HepG2 (cell line): ENCODE results near the gene ASXL1. TPM values are rescaled to one million over a fixed set of nuclear protein-coding genes. Genes with fewer than 3 reads are reported as not detected.

Experiments
- ATAC-seq: fragments of 200-7000 bp; cut with Tn5 transposase; 3 replicates; pipeline ENCODE4 v1.9.1; 2020; ENCODE audit warnings: mild to moderate bottlenecking, moderate library complexity
- BruUV-seq: library from RNA; stranded (reverse); fragments of 400-500 nt; replicated peaks from 2 replicates; lab custom pipeline; 2021; lab: Mats Ljungman, UMichigan
- CTCF ChIA-PET: fragments of 300-600 bp; formaldehyde crosslinking; extraction: SDS; loops from one replicate; lab custom pipeline; 2021; ENCODE audit warnings: low total read pairs, inconsistent platforms, low intra/inter-chr PET ratio; lab: Yijun Ruan, JAX
- POLR2A ChIA-PET: fragments of 350-600 bp; sonication (Branson Sonifier 250); formaldehyde crosslinking; loops from one replicate; lab custom pipeline; 2020; ENCODE audit warnings: antibody characterized with exemption, inconsistent platforms; lab: Yijun Ruan, JAX
- DNase-seq: peaks from one replicate; pipeline ENCODE4 v3.0.0-alpha.2; 2015; ENCODE audit warnings: low spot score
- FAIRE-seq: peaks from 3 replicates; lab custom pipeline; 2011; peaks lifted over from hg19 to GRCh38; lab: Jason Lieb, UNC
- H2AFZ ChIP-seq: one replicate; pipeline ENCODE4 v1.6.1; 2011; ENCODE audit warnings: low read length, inconsistent platforms
- H3K27ac ChIP-seq: fragments of 300-600 bp; 3 replicates; pipeline ENCODE4 v1.8.0; 2011; ENCODE audit warnings: mixed run types, mild to moderate bottlenecking, mixed read lengths, low read length, inconsistent platforms; ENCODE audit not compliant: insufficient read depth; ENCODE audit errors: extremely low read length
- H3K27me3 ChIP-seq, 2 experiments: fragments of 200-600 bp in 1 of 2; 2 replicates in 1 of 2; 3 replicates in 1 of 2; pipeline versions ENCODE4 v1.6.0 to v1.8.0; 2011; ENCODE audit warnings: low read length in 2 of 2, mild to moderate bottlenecking in 2 of 2, moderate library complexity in 2 of 2, inconsistent platforms in 1 of 2; ENCODE audit not compliant: insufficient read depth in 2 of 2, control insufficient read depth in 1 of 2
- H3K36me3 ChIP-seq, 2 experiments: fragments of 200-600 bp in 1 of 2; replicated peaks in 1 of 2; 2 replicates in 1 of 2; 3 replicates in 1 of 2; pipeline versions ENCODE4 v1.5.1 to v1.8.0; 2011; ENCODE audit warnings: low read length in 2 of 2, inconsistent platforms in 1 of 2; ENCODE audit not compliant: insufficient read depth in 2 of 2, control insufficient read depth in 1 of 2
- H3K4me1 ChIP-seq: 2 replicates; pipeline ENCODE4 v1.5.1; 2012; ENCODE audit warnings: low read length, inconsistent platforms; ENCODE audit not compliant: insufficient read depth
- H3K4me2 ChIP-seq: 2 replicates; pipeline ENCODE4 v1.6.0; 2011; ENCODE audit warnings: low read depth, low read length, inconsistent platforms
- H3K4me3 ChIP-seq, 3 experiments: fragments of 200-600 bp in 1 of 3; sonication (generic), shearing (Covaris generic) in 1 of 3; replicated peaks in 1 of 3; 2 replicates each; pipeline ENCODE4 v1.5.1; 2011 to 2016; ENCODE audit warnings: low read length in 3 of 3, inconsistent platforms in 2 of 3, low read depth in 2 of 3, mild to moderate bottlenecking in 2 of 3, control low read depth in 1 of 3, mixed read lengths in 1 of 3; ENCODE audit not compliant: insufficient read depth in 1 of 3
- H3K79me2 ChIP-seq: one replicate; pipeline ENCODE4 v1.6.1; 2011; ENCODE audit warnings: low read length, inconsistent platforms; ENCODE audit not compliant: insufficient read depth
- H3K9ac ChIP-seq: 2 replicates; pipeline ENCODE4 v1.6.0; 2011; ENCODE audit warnings: mild to moderate bottlenecking, low read depth, low read length, inconsistent platforms; ENCODE audit not compliant: insufficient read depth
- H3K9me3 ChIP-seq: 2 replicates; pipeline ENCODE4 v1.5.1; 2012; ENCODE audit warnings: mild to moderate bottlenecking, low read length
- H4K20me1 ChIP-seq: 2 replicates; pipeline ENCODE4 v1.6.0; 2011; ENCODE audit warnings: inconsistent platforms, mild to moderate bottlenecking, low read length, moderate library complexity; ENCODE audit not compliant: insufficient read depth
- AGO2 ChIP-seq: fragments of 200-400 bp; formaldehyde crosslinking; optimal IDR thresholded peaks from 2 replicates; pipeline ENCODE3; 2017; ENCODE audit warnings: mild to moderate bottlenecking, low read depth, low read length, moderate library complexity
- POLR2A ChIP-seq, 2 experiments: IDR thresholded peaks; 2 replicates each; pipeline ENCODE4 v1.6.1; 2011; ENCODE audit warnings: low read depth in 2 of 2, low read length in 2 of 2, mild to moderate bottlenecking in 1 of 2, moderate library complexity in 1 of 2; ENCODE audit not compliant: insufficient read depth in 1 of 2
- RFX5 ChIP-seq: IDR thresholded peaks from 2 replicates; pipeline ENCODE4 v1.6.1; 2011; ENCODE audit warnings: low read depth, low read length, improper control_type of control experiment
- ZNF687 ChIP-seq: sonication (generic); formaldehyde crosslinking; IDR thresholded peaks from 2 replicates; pipeline ENCODE4 v1.5.1; 2020; ENCODE audit warnings: mild to moderate bottlenecking, missing genetic modification reagents, moderate library complexity
- WGBS: methylation state at CpG from one replicate; pipeline ENCODE4 v1.1.6; 2017; ENCODE audit warnings: low lambda C conversion rate; 5-methylcytosine and 5-hydroxymethylcytosine counted together
- in situ Hi-C: cut with HindIII; loops from 2 replicates; pipeline ENCODE4 v1.10.0; 2017; ENCODE audit warnings: low pct_unique_long_range_greater_than_20kb; ENCODE audit not compliant: extremely low pct_ligation_motif_present
- intact Hi-C: fragments of 100-400 bp; cut with micrococcal nuclease; formaldehyde crosslinking; loops from one replicate; pipeline ENCODE4 v1.10.0; 2022; ENCODE audit not compliant: unreplicated experiment
- polyA plus RNA-seq, 8 experiments: library from polyadenylated mRNA; depleted of rRNA in 3 of 8; stranded (reverse) in 7 of 8; unstranded in 1 of 8; fragments of >200 nt; fragmentation: Illumina TruSeq in 4 of 8; extraction: Trizol in 4 of 8; gene quantifications; 2 replicates each; pipeline versions ENCODE4 v1.2.1 to v1.2.3, GENCODE V29; 2011 to 2016; ENCODE audit warnings: low read depth in 4 of 8, missing spikeins in 1 of 8, mixed read lengths in 1 of 8; ENCODE audit not compliant: insufficient read depth in 1 of 8
- total RNA-seq, 5 experiments: library from RNA; depleted of rRNA; stranded (reverse); fragments of >200 nt; fragmentation: Illumina TruSeq; extraction: Trizol; gene quantifications; 2 replicates each; pipeline ENCODE4 v1.2.3, GENCODE V29; 2016; ENCODE audit warnings: low read depth in 1 of 5

ASXL1 gene
- total and polyA plus RNA-seq, 2 of the 13 experiments (the other 11 are each of a cell fraction or from before 2014, with no cell fraction given), result 62.1 to 74.8 TPM

- in situ Hi-C loops, result no loop called here
- ChIA-PET POLR2A (no interaction called here), CTCF (no interaction called here)
- no peak overlapping the region for H3K4me2 ChIP-seq
- FAIRE-seq (no peak), DNase-seq (no peak), ATAC-seq (no peak)
- H3K27me3 ChIP-seq, result no peaks in the 10 kb centered on the region
- H3K9ac ChIP-seq, result no peak overlapping the region
- BruUV-seq, result no TSS peak
- WGBS, result 97% methylated on average over 28 of the region's 28 CpGs
- H3K79me2 ChIP-seq, result peaks cover 6% of the 10 kb centered on the region
- H3K27ac ChIP-seq, result no peak overlapping the region
- 0 out of 2 replicates have a peak, but pooled peaks cover 4% of the 10 kb centered on the region for H4K20me1 ChIP-seq
- H2AFZ ChIP-seq, result no peak overlapping the region
- peaks cover 69 to 85% of the 10 kb centered on the region in 2 experiments for H3K36me3 ChIP-seq
- H3K4me1 ChIP-seq, result no peaks in the 10 kb centered on the region
- TF ChIP-seq POLR2A (IDR thresholded peaks at IDR 0.05; ENCODE audit: insufficient read depth in 1 of 2, low read depth in 2 of 2, low read length in 2 of 2) (peak in 1 of 2 experiments; percentile 35; a peak in 1 of 4 replicates), ZNF687 (CRISPR knock-in tag) (peak; percentile 34; the same call in 1 of the 2 replicates), AGO2 (peak; percentile 87), RFX5 (no peak)
- no peak overlapping the region for H3K4me3 ChIP-seq
- H3K9me3 ChIP-seq, result no peaks in the 10 kb centered on the region
- intact Hi-C loops, result no loop called here
Observed at GRCh38 chr20:32453467-32454163, 95.5 kb downstream of the ASXL1 start.
